HG03025 (cell line): ENCODE results near the gene COBL.

Experiments
- ATAC-seq: cut with Tn5 transposase; IDR thresholded peaks from one replicate; pipeline ENCODE4 v1.9.1; 2021; ENCODE audit warnings: mild to moderate bottlenecking, moderate library complexity; ENCODE audit not compliant: unreplicated experiment, low FRiP score

The COBL gene

DNA sequence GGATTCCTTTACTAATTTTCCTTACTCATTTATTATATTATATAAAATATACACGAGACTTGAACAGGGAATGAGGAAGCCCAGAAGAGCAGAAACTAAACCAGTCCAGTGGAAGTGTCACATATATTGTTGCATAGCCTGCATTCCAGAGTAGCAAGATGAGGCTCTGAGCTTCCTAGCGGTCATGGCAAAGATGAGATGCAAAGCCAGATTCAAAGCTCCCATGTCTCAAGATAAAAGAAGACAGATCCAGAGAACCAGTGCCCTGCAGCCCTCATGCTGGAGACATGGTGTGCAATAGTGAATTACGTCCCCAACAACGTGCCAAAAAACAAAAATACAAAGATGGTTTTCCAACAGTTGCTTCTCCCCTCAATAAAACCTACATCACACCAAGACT is 59.7 kb downstream of the COBL start:
- no peak for ATAC-seq

- ATAC-seq: no peak
Measured at GRCh38 chr7:51256209-51256781, 60.3 kb downstream of the COBL start.

DNA sequence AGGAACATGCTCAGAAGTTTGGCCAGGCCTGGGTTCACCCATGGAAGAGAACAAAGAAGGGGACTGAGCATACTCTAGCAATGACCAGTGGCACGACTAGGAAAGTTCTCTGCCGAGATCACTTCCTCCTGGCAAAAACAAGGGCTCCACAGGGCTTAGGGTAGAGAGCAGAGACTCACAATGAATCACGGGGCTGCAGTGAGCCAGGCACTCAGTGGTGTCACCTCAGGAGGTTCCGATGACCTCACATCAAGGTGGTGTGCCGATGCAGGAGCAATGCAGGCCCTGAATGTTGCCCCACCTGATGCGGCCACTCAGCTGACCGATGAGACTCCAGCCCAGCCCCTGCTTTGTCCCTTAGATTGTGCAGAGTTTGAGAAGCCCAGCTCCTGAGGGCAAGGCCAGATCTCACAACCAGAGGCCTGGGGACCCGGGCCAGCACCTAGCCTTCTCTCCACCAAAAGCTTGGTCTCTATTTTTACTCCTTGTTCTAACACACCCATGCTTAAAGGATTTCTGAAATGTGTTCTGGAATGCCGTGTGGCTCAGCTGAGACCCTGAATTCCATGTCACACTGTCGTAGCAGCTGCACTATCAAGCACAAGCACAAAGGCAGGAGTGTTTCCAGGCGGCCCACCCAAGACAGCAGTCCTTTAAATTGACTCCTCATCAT is 60.9 kb downstream of the COBL start:
- no peak for ATAC-seq

GRCh38 chr7:51255036-51255435 is 61.6 kb downstream of the COBL start:
- no peak for ATAC-seq

GRCh38 chr7:51253157-51253556 is 63.5 kb downstream of the COBL start:
- no peak for ATAC-seq

- no peak for ATAC-seq
Measured at GRCh38 chr7:51251290-51251689, 65.3 kb downstream of the COBL start.

- no peak for ATAC-seq
Measured at GRCh38 chr7:51250512-51250911, 66.1 kb downstream of the COBL start.

DNA sequence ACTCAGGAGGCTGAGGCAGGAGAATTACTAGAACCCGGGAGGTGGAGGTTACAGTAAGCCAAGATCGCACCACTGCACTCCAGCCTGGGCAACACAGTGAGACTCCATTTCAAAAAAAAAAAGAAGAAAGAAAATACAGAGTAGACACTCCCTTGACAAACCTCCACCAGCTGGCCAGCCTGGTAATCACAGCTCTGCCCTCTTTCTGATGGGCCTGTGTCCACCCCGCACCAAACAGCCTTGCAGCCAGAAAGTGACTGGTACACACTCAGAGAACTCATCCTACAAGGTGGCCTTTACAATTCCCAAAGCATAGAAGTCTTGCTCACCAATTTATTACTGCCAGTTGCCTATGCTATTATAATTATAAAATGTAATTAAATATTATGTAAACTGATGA is 66.6 kb downstream of the COBL start:
- no peak for ATAC-seq

DNA sequence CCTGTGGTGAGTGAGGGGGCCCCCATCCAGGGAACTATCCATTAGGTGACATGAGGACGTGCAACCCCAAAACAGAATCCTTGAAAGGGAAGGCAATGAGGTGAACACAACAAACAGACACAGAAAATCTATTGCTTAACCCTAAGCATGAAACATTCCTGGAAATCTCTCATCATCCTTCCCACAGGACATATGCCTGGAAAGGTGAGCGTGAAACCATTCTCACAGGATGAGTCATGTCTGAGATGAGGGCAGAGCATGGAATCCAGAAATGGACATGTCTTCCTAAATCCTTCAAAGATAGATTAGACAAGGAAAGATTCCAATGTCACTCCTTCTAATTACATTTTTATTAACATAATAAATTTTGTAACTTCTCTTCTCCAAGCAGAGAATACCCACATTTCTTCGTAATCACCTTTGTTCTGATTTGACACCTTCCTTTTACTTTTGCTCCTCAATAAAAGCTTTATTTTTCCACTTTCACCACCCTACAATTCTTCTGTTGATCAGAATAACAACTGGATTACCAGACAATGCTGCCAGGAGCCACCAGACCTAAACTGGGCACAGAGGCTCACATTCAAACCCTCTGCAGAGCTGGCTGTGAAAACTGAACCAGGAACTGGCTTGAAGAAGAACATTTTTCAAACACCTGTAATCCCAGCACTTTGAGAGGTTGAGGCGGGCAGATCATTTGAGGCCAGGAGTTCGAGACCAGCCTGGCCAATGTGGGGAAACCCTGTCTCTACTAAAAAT is 67.2 kb downstream of the COBL start:
- no peak for ATAC-seq

- ATAC-seq: no peak
Measured at GRCh38 chr7:51246258-51247245, 70.1 kb downstream of the COBL start.

DNA sequence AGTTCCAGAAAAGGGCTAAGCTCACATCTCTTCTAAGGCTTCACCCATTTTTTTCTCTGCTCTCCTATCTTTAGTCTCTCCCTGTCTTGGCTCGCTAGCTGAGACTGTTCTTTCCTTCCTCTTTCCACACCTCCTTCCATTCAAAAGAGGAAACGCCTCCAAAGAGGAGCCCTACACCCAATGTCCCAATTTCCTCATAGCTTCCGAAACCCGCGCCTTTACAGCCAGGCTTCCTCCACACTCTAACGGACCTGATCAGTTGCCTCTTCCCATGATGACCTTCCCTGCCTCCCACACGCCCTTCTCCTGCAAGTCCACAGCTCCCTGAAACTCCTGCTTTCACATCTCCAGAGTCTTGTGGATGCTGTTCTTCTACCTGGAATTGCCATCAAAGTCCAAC is 71.7 kb downstream of the COBL start:
- ATAC-seq: no peak

DNA sequence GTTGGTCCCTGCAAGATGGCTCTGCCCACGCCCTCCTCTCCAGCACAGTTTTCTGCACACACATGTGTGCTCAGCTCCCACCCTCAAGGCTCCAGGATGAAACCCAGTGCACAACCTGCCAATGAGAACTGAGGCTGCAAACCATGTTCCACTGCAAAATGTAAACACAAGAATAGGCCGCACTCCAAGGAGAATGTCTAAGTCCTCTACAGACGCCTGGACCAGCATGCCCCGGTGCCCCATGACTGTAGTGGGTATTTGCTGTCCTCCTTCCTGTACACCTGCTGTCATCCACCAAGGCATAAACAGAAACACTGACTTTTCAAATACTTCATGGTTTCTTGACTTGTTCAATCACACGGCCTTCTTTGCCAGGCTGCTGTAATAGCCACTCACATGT is 72.6 kb downstream of the COBL start:
- ATAC-seq: no peak

DNA sequence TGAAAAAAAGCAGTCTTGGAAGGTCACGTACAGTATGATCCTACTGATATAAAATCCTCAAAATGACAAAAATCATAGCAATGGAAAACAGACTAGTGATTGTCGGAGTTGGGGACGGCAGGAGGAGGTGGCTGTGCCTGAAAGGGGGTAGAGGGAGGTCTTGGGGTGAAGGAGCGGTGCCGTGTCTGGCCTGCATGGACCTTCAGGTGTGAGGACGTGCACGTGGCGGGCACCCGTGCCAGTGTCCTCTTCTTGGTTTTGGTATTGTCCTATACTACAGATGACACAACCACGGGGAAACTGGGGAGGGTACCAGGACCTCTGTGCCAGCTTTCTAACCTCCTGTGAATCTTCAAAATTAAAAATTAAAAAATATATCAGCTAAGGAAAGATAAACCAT is 73.0 kb downstream of the COBL start:
- ATAC-seq: no peak

DNA sequence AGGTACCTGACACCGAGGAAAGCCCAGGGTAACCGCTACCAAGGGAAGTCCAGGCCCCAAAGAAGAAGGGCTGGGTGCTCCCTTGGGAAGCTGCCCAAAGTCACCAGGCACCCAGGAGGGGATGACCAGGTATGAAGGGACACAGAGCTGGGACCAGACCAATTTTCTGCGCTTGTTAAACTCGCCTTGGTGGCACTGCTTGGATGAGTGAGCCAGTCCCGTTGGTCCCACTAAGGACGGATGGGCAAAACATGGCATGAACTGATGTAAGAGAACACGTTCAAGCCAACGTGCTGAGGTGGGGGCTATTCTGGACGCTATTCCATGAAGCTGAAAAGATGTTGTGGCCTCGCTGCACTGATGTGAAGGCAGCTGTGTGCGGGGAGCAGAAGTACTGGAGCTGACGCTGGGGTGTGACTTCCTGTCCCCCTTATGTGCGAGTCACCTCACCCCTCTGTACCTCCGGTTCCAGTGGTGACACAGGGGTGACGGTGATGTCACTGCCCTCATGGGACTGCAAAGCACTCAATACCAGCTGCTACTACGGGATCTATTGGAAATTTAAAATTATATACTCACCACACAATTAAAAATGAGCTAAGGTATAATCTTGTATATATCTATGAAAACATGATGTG is 73.6 kb downstream of the COBL start:
- ATAC-seq: no peak

DNA sequence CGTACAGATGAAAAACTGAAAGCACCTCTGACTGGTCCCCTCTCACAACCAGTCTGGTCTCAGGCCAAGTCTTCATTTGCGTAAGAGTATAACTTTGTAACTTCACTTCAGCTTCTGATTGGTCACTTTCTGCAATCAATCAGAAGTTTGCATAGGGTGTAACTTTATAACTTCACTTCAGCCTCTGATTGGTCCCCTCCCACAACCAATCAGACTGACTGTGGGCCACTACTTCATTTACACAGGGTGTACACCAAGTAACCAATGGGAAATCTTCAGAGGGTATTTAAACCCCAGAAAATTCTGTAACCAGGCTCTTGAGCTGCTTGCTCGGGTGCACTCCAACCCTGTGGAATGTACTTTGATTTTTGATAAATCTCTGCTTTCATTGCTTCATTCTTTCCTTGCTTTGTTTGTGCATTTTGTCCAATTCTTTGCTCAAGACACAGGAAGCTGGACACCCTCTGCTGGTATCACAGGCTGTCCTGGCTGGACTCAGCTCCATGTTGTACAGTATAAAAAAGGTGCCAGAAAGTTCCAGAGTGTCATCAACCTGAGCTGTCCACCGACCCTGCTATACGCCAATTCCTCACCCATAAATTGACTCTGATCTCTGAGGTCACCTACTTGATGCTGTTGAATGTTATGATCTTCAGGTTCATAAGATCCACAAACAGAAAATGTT is 74.5 kb downstream of the COBL start:
- no peak for ATAC-seq

- no peak for ATAC-seq
Measured at GRCh38 chr7:51240868-51241267, 75.7 kb downstream of the COBL start.

DNA sequence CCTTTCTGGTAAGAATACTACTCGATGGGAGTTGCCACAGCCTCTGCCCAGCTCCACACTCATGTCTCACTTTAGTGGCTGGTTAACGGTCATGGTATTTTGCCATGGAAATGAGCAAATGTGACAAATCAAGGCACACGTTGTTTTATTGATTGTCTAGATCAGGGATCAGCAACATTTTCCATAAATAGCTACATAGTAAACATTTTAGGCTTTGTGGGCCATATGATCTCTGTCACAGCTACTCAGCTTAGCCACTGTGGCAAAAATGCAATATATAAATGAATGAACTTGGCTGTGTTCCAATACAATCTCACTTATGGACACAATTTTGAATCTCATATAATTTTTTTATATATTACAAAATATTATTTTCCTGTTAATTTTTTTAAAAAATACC is 76.9 kb downstream of the COBL start:
- no peak for ATAC-seq

DNA sequence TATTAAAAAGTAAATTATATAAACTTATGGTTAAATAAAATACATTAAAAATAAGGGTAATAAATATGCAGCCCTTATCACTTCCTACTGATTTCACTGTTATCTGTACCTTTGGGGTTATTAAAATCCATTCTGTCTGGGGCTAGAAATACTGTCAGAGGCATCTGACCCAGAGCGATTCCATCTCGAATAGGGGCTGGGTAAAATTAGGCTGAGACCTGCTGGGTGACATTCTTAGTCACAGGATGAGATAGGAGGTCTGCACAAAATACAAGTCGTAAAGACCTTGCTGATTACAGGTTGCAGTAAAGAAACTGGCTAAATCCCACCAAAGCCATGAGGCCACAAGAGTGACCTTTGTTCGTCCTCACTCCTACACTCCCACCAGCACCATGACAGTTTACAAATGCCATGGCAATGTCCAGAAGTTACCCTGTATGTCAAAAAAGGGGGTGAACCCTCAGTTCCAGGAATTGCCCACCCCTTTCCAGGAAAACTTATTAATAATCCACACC is 77.6 kb downstream of the COBL start:
- no peak for ATAC-seq

GRCh38 chr7:51237446-51238133 is 79.0 kb downstream of the COBL start:
- ATAC-seq: no peak
